DMS153 (cell line): ENCODE results near the gene TFDP1.
A peak's percentile ranks its signal among the peaks of the same experiment; 100 is the strongest.

ENCODE experiments used
- DNase-seq: peaks from one replicate; lab custom pipeline; 2025; lab: John Stamatoyannopoulos, UW

The TFDP1 gene

GRCh38 chr13:113634279-113635047 is 49.9 kb downstream of the TFDP1 start:
- no peak for DNase-seq

- DNase-seq: no peak
These were observed 50.5 kb downstream of the TFDP1 start for GRCh38 chr13:113635048-113635420.

- DNase-seq: no peak
These were observed 51.2 kb downstream of the TFDP1 start for GRCh38 chr13:113635709-113636108.

- no peak for DNase-seq
These were observed 51.9 kb downstream of the TFDP1 start for GRCh38 chr13:113636266-113636963.

GRCh38 chr13:113637262-113638160 is 53.0 kb downstream of the TFDP1 start:
- DNase-seq: no peak

GRCh38 chr13:113638173-113638746 is 53.7 kb downstream of the TFDP1 start:
- no peak for DNase-seq

GRCh38 chr13:113638806-113639205 is 54.3 kb downstream of the TFDP1 start:
- DNase-seq: no peak

- no peak for DNase-seq
These were observed 55.2 kb downstream of the TFDP1 start for GRCh38 chr13:113639616-113640262.

- no peak for DNase-seq
These were observed 56.9 kb downstream of the TFDP1 start for GRCh38 chr13:113641426-113641825.

- DNase-seq: no peak
These were observed 58.0 kb downstream of the TFDP1 start for GRCh38 chr13:113642563-113642962.

- DNase-seq: no peak
These were observed 59.0 kb downstream of the TFDP1 start for GRCh38 chr13:113643593-113643992.

- DNase-seq: no peak
These were observed 60.2 kb downstream of the TFDP1 start for GRCh38 chr13:113644800-113645199.

GRCh38 chr13:113645329-113645728 is 60.8 kb downstream of the TFDP1 start:
- DNase-seq: no peak

- DNase-seq: peak; percentile 9
These were observed 61.8 kb downstream of the TFDP1 start for GRCh38 chr13:113646376-113646775.

- DNase-seq: no peak
These were observed 62.4 kb downstream of the TFDP1 start for GRCh38 chr13:113646921-113647340.

- peak; percentile 94 for DNase-seq
These were observed 63.0 kb downstream of the TFDP1 start for GRCh38 chr13:113647351-113648215.

GRCh38 chr13:113648216-113648610 is 63.7 kb downstream of the TFDP1 start:
- DNase-seq: no peak

GRCh38 chr13:113649212-113649611 is 64.7 kb downstream of the TFDP1 start:
- no peak for DNase-seq

- no peak for DNase-seq
These were observed 65.7 kb downstream of the TFDP1 start for GRCh38 chr13:113650275-113650674.

GRCh38 chr13:113650731-113651148 is 66.2 kb downstream of the TFDP1 start:
- no peak for DNase-seq
